BE2C (cell line): ENCODE results near the gene ASPSCR1.

Source experiments
- DNase-seq: peaks from one replicate; pipeline ENCODE4 v3.0.0-alpha.2; 2020
- H3K27me3 ChIP-seq: fragments of 250-450 bp; sonication (Bioruptor Pico); 2 replicates; pipeline ENCODE4 v1.5.1; 2020; ENCODE audit warnings: mild to moderate bottlenecking
- H3K36me3 ChIP-seq: fragments of 250-450 bp; sonication (Bioruptor Pico); 2 replicates; pipeline ENCODE4 v1.5.1; 2020; ENCODE audit warnings: mild to moderate bottlenecking
- H3K4me1 ChIP-seq: fragments of 250-450 bp; sonication (Bioruptor Pico); 2 replicates; pipeline ENCODE4 v1.5.1; 2020
- H3K4me3 ChIP-seq: 2 replicates; pipeline ENCODE4 v1.5.1; 2011; ENCODE audit warnings: low read depth, low read length
- H3K9me3 ChIP-seq: fragments of 250-450 bp; sonication (Bioruptor Pico); 2 replicates; pipeline ENCODE4 v1.5.1; 2020
- TF ChIP-seq, protein P1 (sequence below): IDR thresholded peaks from 2 replicates; pipeline ENCODE4 v1.5.1; 2012; ENCODE audit warnings: mild to moderate bottlenecking, low read depth, low read length

Gene ASPSCR1

DNA sequence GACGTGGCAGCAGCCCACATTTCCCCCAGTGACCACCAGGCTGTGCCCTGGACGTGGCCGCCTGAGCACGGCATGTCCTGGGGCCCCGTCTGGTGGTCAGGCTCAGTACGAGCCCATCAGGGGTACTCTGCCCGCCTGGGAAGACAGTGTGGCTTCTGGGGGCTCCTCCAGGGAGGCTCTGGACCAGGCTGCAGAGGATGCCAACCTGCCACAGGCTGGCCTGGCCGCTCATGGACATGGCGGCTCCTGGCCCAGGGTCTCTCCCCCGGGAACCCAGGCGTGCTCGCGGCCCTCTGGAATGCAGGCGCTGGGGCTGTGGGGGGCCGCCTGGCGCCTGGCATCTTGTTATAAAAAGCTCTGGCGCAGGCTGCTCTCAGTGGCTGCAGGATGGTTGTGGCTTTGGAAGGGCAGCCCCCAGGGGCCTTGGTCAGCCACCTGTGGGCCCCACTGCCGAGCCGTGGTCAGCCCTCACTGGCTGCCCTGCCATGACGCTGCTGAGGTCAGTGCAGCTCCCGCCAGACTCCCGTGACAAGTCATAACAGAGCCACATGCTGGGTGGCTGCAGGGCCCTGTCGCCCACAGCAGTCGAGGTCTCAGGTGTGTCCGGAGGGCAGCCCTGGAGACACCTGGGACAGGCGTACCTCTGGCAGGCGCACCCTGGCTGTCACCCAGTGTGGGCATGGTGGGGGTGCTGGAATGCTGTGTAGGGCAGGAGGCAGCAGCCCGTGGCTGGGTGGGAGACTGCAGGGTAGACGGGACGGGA lies 30.2 kb downstream of the ASPSCR1 start:
- Histone ChIP-seq H3K4me3 (no peak overlapping the region), H3K9me3 (no peaks in the 10 kb centered on the region), H3K36me3 (peaks cover 5% of the 10 kb centered on the region), H3K4me1 (peaks cover 29% of the 10 kb centered on the region), H3K27me3 (no peaks in the 10 kb centered on the region)
- DNase-seq = no peak
- TF ChIP-seq, protein P1, sequence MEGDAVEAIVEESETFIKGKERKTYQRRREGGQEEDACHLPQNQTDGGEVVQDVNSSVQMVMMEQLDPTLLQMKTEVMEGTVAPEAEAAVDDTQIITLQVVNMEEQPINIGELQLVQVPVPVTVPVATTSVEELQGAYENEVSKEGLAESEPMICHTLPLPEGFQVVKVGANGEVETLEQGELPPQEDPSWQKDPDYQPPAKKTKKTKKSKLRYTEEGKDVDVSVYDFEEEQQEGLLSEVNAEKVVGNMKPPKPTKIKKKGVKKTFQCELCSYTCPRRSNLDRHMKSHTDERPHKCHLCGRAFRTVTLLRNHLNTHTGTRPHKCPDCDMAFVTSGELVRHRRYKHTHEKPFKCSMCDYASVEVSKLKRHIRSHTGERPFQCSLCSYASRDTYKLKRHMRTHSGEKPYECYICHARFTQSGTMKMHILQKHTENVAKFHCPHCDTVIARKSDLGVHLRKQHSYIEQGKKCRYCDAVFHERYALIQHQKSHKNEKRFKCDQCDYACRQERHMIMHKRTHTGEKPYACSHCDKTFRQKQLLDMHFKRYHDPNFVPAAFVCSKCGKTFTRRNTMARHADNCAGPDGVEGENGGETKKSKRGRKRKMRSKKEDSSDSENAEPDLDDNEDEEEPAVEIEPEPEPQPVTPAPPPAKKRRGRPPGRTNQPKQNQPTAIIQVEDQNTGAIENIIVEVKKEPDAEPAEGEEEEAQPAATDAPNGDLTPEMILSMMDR = no peak

GRCh38 chr17:82008258-82008940 lies 31.0 kb downstream of the ASPSCR1 start:
- TF ChIP-seq, protein P1 = no peak
- no peak for DNase-seq
- no peaks in the 10 kb centered on the region for H3K27me3 ChIP-seq
- H3K4me1 ChIP-seq = peaks cover 29% of the 10 kb centered on the region
- H3K4me3 ChIP-seq = no peak overlapping the region
- no peaks in the 10 kb centered on the region for H3K9me3 ChIP-seq
- H3K36me3 ChIP-seq = peaks cover 5% of the 10 kb centered on the region

DNA sequence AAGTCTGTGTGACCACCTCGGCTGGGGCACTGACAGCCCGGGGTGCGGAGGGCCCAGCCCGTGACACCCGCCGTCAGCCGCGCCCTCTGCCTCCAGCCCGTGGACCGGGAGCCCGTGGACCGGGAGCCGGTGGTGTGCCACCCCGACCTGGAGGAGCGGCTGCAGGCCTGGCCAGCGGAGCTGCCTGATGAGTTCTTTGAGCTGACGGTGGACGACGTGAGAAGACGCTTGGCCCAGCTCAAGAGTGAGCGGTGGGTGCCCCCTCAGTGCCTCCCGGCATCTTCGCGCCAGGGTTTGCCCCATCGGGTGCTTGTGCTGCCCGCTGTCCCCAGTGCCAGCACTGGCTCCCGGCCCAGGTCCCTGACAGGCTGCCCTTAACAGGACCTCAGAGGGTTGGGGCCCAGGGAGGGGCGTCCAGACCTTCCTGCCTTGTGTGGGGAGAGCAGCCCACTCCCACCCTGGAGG lies 31.5 kb downstream of the ASPSCR1 start:
- H3K4me1 ChIP-seq = peaks cover 29% of the 10 kb centered on the region
- no peaks in the 10 kb centered on the region for H3K27me3 ChIP-seq
- no peak overlapping the region for H3K4me3 ChIP-seq
- H3K9me3 ChIP-seq = no peaks in the 10 kb centered on the region
- H3K36me3 ChIP-seq = peaks cover 5% of the 10 kb centered on the region; the same call in 1 of the 2 replicates
- no peak for DNase-seq
- TF ChIP-seq, protein P1 = no peak

DNA sequence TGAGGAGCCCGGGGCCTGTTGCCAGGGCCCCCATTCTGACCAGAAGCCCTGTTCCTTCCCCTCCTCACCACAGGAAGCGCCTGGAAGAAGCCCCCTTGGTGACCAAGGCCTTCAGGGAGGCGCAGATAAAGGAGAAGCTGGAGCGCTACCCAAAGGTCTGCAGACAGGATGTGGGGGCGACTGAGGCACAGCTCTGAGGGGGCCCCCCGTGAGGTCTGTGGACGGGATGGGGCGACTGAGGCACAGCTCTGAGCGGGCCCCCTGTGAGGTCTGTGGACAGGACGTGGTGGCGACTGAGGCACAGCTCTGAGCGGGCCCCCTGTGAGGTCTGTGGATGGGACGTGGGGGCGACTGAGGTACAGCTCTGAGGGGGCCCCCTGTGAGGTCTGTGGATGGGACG lies 32.0 kb downstream of the ASPSCR1 start:
- H3K27me3 ChIP-seq = no peaks in the 10 kb centered on the region
- peaks cover 32% of the 10 kb centered on the region for H3K4me1 ChIP-seq
- TF ChIP-seq, protein P1 = no peak
- no peak overlapping the region for H3K4me3 ChIP-seq
- DNase-seq = no peak
- no peaks in the 10 kb centered on the region for H3K9me3 ChIP-seq
- H3K36me3 ChIP-seq = peaks cover 5% of the 10 kb centered on the region; the same call in 1 of the 2 replicates

- H3K9me3 ChIP-seq = no peaks in the 10 kb centered on the region
- DNase-seq = no peak
- no peak overlapping the region for H3K4me3 ChIP-seq
- peaks cover 5% of the 10 kb centered on the region; the same call in 1 of the 2 replicates for H3K36me3 ChIP-seq
- peaks cover 33% of the 10 kb centered on the region for H3K4me1 ChIP-seq
- TF ChIP-seq, protein P1 = no peak
- no peaks in the 10 kb centered on the region for H3K27me3 ChIP-seq
Measured at GRCh38 chr17:82010575-82011525, 33.4 kb downstream of the ASPSCR1 start.
